Neural cell (in vitro differentiated cells): ENCODE results near the gene CFHR2. TPM values are rescaled to one million over a fixed set of nuclear protein-coding genes. Genes with fewer than 3 reads are reported as not detected.
"Not testable (repeated sequence)": the region's sequence is repeated elsewhere in the genome, so short reads cannot be mapped to it uniquely, and the experiment has no call there.

Experiments
- H2AFZ ChIP-seq: fragments of 200-600, 300-800 bp; sonication (generic), shearing (Covaris generic); 2 replicates; pipeline ENCODE4 v1.6.0; 2014; ENCODE audit warnings: low read depth, mild to moderate bottlenecking, antibody characterized with exemption, low read length, moderate library complexity
- H3F3A ChIP-seq: fragments of 200-600 bp; shearing (Covaris generic); 2 replicates; pipeline ENCODE4 v1.6.1; 2016; ENCODE audit warnings: mild to moderate bottlenecking, moderate library complexity, mixed read lengths, antibody characterized with exemption, low read length; ENCODE audit not compliant: insufficient read depth, poor library complexity, severe bottlenecking
- H3K27ac ChIP-seq: fragments of 200-600, 300-800 bp; sonication (generic), shearing (Covaris generic); 2 replicates; pipeline ENCODE4 v1.5.1; 2014; ENCODE audit warnings: mild to moderate bottlenecking, low read length, moderate library complexity
- H3K27me3 ChIP-seq: fragments of 300-800, 200-600 bp; sonication (generic), shearing (Covaris generic); 2 replicates; pipeline ENCODE4 v1.6.0; 2014; ENCODE audit warnings: mild to moderate bottlenecking, low read depth, low read length, moderate library complexity; ENCODE audit not compliant: insufficient read depth
- H3K36me3 ChIP-seq: fragments of 300-800, 200-600 bp; sonication (generic), shearing (Covaris generic); 2 replicates; pipeline ENCODE4 v1.5.1; 2014; ENCODE audit warnings: mild to moderate bottlenecking, antibody characterized with exemption, low read length, moderate library complexity; ENCODE audit not compliant: insufficient read depth
- H3K4me2 ChIP-seq: fragments of 300-800, 200-600 bp; sonication (generic), shearing (Covaris generic); 2 replicates; pipeline ENCODE4 v1.6.0; 2014; ENCODE audit warnings: mild to moderate bottlenecking, low read length
- H3K4me3 ChIP-seq: fragments of 300-800, 200-600 bp; sonication (generic), shearing (Covaris generic); 2 replicates; pipeline ENCODE4 v1.5.1; 2014; ENCODE audit warnings: mild to moderate bottlenecking, low read length, moderate library complexity
- H3K79me2 ChIP-seq: fragments of 200-600 bp; shearing (Covaris generic); replicated peaks from 2 replicates; pipeline ENCODE4 v1.6.0; 2014; ENCODE audit warnings: mild to moderate bottlenecking, low read length, moderate library complexity; ENCODE audit not compliant: insufficient read depth
- H3K9ac ChIP-seq: fragments of 300-800, 200-600 bp; sonication (generic), shearing (Covaris generic); 2 replicates; pipeline ENCODE4 v1.6.1; 2016; ENCODE audit warnings: mild to moderate bottlenecking, low read length, mixed read lengths
- H3K9me2 ChIP-seq: fragments of 200-600 bp; shearing (Covaris generic); 2 replicates; pipeline ENCODE4 v1.6.1; 2016; ENCODE audit warnings: mild to moderate bottlenecking, low read length, mixed read lengths; ENCODE audit not compliant: insufficient read depth
- H3K9me3 ChIP-seq: fragments of 200-600, 300-800 bp; sonication (generic), shearing (Covaris generic); 2 replicates; pipeline ENCODE4 v1.6.1; 2016; ENCODE audit warnings: mild to moderate bottlenecking, mixed run types, low read length, moderate library complexity, mixed read lengths
- H4K20me1 ChIP-seq: fragments of 200-600 bp; shearing (Covaris generic); 2 replicates; pipeline ENCODE4 v1.6.1; 2016; ENCODE audit warnings: mild to moderate bottlenecking, mixed run types; ENCODE audit not compliant: insufficient read depth
- EP300 ChIP-seq: fragments of 450-650 bp; conservative IDR thresholded peaks from 2 replicates; pipeline ENCODE4 v1.6.1; 2014; ENCODE audit warnings: antibody characterized with exemption, mild to moderate bottlenecking, moderate library complexity; ENCODE audit not compliant: poor library complexity, severe bottlenecking
- EZH2 ChIP-seq: fragments of 200-600, 300-800 bp; shearing (Covaris generic), sonication (generic); IDR thresholded peaks from 2 replicates; pipeline ENCODE4 v1.6.1; 2014; ENCODE audit warnings: antibody characterized with exemption, low read length, borderline replicate concordance, mild to moderate bottlenecking; ENCODE audit not compliant: insufficient read depth, poor library complexity, severe bottlenecking
- MXI1 ChIP-seq: fragments of 450-650 bp; conservative IDR thresholded peaks from 2 replicates; pipeline ENCODE4 v1.6.1; 2014; ENCODE audit warnings: antibody characterized with exemption, mild to moderate bottlenecking; ENCODE audit not compliant: poor library complexity, severe bottlenecking
- POLR2AphosphoS5 ChIP-seq: IDR thresholded peaks from 2 replicates; pipeline ENCODE4 v1.6.1; 2012
- RAD21 ChIP-seq: fragments of 450-650 bp; conservative IDR thresholded peaks from 2 replicates; pipeline ENCODE4 v1.6.1; 2014; ENCODE audit warnings: antibody characterized with exemption, mild to moderate bottlenecking, moderate library complexity
- SMC3 ChIP-seq: fragments of 450-650 bp; conservative IDR thresholded peaks from 2 replicates; pipeline ENCODE4 v1.6.1; 2014; ENCODE audit warnings: antibody characterized with exemption, mild to moderate bottlenecking, moderate library complexity; ENCODE audit not compliant: poor library complexity
- TAF1 ChIP-seq: IDR thresholded peaks from 2 replicates; pipeline ENCODE4 v1.6.1; 2012; ENCODE audit warnings: low read depth
- polyA plus RNA-seq: library from polyadenylated mRNA; depleted of rRNA; stranded (reverse); fragments of >200 nt; gene quantifications from 2 replicates; pipeline ENCODE4 v1.2.3, GENCODE V29; 2014
- TF ChIP-seq, protein P1 (sequence below): fragments of 450-650 bp; IDR thresholded peaks from 2 replicates; pipeline ENCODE4 v1.5.1; 2014; ENCODE audit warnings: antibody characterized with exemption, mild to moderate bottlenecking, moderate library complexity; ENCODE audit not compliant: poor library complexity, severe bottlenecking
- TF ChIP-seq, protein P2 (sequence below): IDR thresholded peaks from 2 replicates; pipeline ENCODE4 v1.6.1; 2012; ENCODE audit warnings: borderline replicate concordance

The CFHR2 gene
- polyA plus RNA-seq, 1 donor from 2014 or later, result not detected

DNA sequence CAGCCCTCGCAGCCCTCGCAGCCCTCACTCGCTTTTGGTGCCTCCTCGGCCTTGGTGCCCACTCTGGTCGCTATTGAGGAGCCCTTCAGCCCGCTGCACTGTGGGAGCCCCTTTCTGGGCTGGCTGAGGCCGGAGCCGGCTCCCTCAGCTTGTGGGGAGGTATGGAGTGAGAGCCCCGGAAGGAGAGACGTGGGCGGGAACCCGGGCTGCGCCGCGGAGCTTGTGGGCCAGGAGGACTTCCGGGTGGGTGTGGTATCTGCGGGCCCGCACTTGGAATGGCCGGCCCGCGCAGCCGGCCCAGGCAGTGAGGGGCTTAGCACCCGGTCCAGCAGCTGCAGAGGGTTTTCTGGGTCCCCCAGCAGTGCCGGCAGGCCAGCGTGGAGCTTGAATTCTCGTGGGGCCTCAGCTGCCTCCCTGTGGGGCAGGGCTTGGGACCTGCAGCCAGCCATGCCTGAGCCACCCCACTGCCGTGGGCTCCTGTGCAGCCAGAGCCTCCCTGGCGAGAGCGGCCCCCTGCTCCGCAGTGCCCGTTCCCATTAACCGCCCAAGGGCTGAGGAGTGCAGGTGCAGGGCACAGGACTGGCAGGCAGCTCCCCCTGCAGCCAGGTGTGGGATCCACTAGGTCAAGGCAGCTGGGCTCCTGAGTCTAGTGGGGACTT lies 9.9 kb upstream of the CFHR2 start:
- TF ChIP-seq EZH2 (no peak), RAD21 (no peak), EP300 (no peak), POLR2AphosphoS5 (no peak), MXI1 (no peak), SMC3 (no peak), TAF1 (no peak)
- TF ChIP-seq, protein P1, sequence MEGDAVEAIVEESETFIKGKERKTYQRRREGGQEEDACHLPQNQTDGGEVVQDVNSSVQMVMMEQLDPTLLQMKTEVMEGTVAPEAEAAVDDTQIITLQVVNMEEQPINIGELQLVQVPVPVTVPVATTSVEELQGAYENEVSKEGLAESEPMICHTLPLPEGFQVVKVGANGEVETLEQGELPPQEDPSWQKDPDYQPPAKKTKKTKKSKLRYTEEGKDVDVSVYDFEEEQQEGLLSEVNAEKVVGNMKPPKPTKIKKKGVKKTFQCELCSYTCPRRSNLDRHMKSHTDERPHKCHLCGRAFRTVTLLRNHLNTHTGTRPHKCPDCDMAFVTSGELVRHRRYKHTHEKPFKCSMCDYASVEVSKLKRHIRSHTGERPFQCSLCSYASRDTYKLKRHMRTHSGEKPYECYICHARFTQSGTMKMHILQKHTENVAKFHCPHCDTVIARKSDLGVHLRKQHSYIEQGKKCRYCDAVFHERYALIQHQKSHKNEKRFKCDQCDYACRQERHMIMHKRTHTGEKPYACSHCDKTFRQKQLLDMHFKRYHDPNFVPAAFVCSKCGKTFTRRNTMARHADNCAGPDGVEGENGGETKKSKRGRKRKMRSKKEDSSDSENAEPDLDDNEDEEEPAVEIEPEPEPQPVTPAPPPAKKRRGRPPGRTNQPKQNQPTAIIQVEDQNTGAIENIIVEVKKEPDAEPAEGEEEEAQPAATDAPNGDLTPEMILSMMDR, result no peak
- TF ChIP-seq, protein P2, sequence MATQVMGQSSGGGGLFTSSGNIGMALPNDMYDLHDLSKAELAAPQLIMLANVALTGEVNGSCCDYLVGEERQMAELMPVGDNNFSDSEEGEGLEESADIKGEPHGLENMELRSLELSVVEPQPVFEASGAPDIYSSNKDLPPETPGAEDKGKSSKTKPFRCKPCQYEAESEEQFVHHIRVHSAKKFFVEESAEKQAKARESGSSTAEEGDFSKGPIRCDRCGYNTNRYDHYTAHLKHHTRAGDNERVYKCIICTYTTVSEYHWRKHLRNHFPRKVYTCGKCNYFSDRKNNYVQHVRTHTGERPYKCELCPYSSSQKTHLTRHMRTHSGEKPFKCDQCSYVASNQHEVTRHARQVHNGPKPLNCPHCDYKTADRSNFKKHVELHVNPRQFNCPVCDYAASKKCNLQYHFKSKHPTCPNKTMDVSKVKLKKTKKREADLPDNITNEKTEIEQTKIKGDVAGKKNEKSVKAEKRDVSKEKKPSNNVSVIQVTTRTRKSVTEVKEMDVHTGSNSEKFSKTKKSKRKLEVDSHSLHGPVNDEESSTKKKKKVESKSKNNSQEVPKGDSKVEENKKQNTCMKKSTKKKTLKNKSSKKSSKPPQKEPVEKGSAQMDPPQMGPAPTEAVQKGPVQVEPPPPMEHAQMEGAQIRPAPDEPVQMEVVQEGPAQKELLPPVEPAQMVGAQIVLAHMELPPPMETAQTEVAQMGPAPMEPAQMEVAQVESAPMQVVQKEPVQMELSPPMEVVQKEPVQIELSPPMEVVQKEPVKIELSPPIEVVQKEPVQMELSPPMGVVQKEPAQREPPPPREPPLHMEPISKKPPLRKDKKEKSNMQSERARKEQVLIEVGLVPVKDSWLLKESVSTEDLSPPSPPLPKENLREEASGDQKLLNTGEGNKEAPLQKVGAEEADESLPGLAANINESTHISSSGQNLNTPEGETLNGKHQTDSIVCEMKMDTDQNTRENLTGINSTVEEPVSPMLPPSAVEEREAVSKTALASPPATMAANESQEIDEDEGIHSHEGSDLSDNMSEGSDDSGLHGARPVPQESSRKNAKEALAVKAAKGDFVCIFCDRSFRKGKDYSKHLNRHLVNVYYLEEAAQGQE, result no peak
- Histone ChIP-seq H3K9me3 (no peaks in the 10 kb centered on the region), H2AFZ (no peak overlapping the region)

DNA sequence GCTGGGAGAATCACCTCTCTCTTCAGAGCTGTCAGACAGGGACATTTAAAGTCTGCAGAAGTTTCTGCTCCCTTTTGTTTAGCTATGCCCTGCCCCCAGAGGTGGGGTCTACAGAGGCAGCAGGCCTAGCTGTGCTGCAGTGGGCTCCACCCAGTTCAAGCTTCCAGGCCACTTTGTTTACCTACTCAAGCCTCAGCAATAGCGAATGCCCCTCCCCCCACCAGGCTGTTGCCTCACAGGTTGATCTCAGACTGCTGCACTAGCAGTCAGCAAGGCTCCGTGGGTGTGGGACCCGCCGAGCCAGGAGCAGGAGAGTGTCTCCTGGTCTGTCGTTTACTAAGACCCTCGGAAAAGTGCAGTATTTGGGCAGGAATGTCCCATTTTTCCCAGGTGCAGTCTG lies 2.1 kb upstream of the CFHR2 start:
- not testable (repeated sequence) for H3K27ac ChIP-seq, H3K79me2 ChIP-seq, H3K4me3 ChIP-seq, H3K4me2 ChIP-seq, H3K9ac ChIP-seq, H3F3A ChIP-seq, H3K9me3 ChIP-seq, H2AFZ ChIP-seq, H3K36me3 ChIP-seq, H3K9me2 ChIP-seq, H3K27me3 ChIP-seq, H4K20me1 ChIP-seq

More for the DNA sequence above, 9.9 kb upstream of the CFHR2 start:
- Histone ChIP-seq H3F3A (no peaks in the 10 kb centered on the region), H3K79me2 (no peaks in the 10 kb centered on the region), H3K9me2 (no peaks in the 10 kb centered on the region), H3K27ac (no peak overlapping the region), H4K20me1 (no peaks in the 10 kb centered on the region), H3K4me3 (no peak overlapping the region), H3K9ac (no peak overlapping the region), H3K36me3 (no peaks in the 10 kb centered on the region), H3K4me2 (no peak overlapping the region), H3K27me3 (no peaks in the 10 kb centered on the region)
